ENCODE data around the gene OPCML.

GRCh38 chr11:133362156-133362555 lies 170.1 kb downstream of the OPCML start:
- TF ChIP-seq CTCF (IDR thresholded peaks at IDR 0.05) (no peak), POLR2A (IDR thresholded peaks at IDR 0.05) (no peak)

Measured in lower leg skin (tissue), 3 donors.